Endothelial cell (in vitro differentiated cells): Measurements from ENCODE around the gene PRRC2B. TPM values are rescaled to one million over a fixed set of nuclear protein-coding genes. Genes with fewer than 3 reads are reported as not detected.

Source experiments
- DNase-seq: peaks from one replicate; pipeline ENCODE4 v3.0.0; 2021; ENCODE audit warnings: low spot score
- H3K27ac Mint-ChIP-seq: one replicate; pipeline ENCODE4 v1.8.0; 2021; ENCODE audit warnings: mixed read lengths, inconsistent platforms; ENCODE audit not compliant: unreplicated experiment
- H3K27me3 Mint-ChIP-seq: one replicate; pipeline ENCODE4 v1.8.0; 2021; ENCODE audit warnings: mild to moderate bottlenecking, moderate library complexity, mixed read lengths, inconsistent platforms; ENCODE audit not compliant: unreplicated experiment
- H3K36me3 Mint-ChIP-seq: one replicate; pipeline ENCODE4 v1.8.0; 2021; ENCODE audit warnings: mild to moderate bottlenecking, low read depth, mixed read lengths, inconsistent platforms; ENCODE audit not compliant: unreplicated experiment
- H3K4me1 Mint-ChIP-seq: one replicate; pipeline ENCODE4 v1.8.0; 2021; ENCODE audit warnings: mild to moderate bottlenecking, mixed read lengths, inconsistent platforms; ENCODE audit not compliant: unreplicated experiment
- H3K4me3 Mint-ChIP-seq: one replicate; pipeline ENCODE4 v1.8.0; 2021; ENCODE audit warnings: mild to moderate bottlenecking, mixed read lengths, inconsistent platforms; ENCODE audit not compliant: unreplicated experiment
- H3K9me3 Mint-ChIP-seq: one replicate; pipeline ENCODE4 v1.8.0; 2021; ENCODE audit warnings: mixed read lengths, inconsistent platforms; ENCODE audit not compliant: unreplicated experiment
- total RNA-seq: library from RNA; stranded (reverse); fragmentation: NEBNext Ultra II Directional; extraction: Animal tissue kit (Norgen Biotek cat#: 25700); gene quantifications from one replicate; pipeline ENCODE4 v1.2.1, GENCODE V29; 2021; ENCODE audit not compliant: unreplicated experiment
- TF ChIP-seq, protein P1 (sequence below): fragments of 200-600 bp; sonication (generic); IDR thresholded peaks from one replicate; pipeline ENCODE4 v1.5.0; 2021; ENCODE audit warnings: antibody characterized with exemption; ENCODE audit not compliant: unreplicated experiment

PRRC2B gene
- total RNA-seq, 1 donor from 2014 or later, result 350 TPM

GRCh38 chr9:131478421-131478868, 84.6 kb downstream of the PRRC2B start:
- peak; percentile 71 for DNase-seq
- Mint-ChIP-seq H3K9me3 (no peaks in the 10 kb centered on the region), H3K4me3 (no peak overlapping the region), H3K36me3 (peaks cover 59% of the 10 kb centered on the region), H3K4me1 (no peaks in the 10 kb centered on the region), H3K27ac (peak overlapping the region; percentile 70), H3K27me3 (peaks cover 28% of the 10 kb centered on the region)
- TF ChIP-seq, protein P1, sequence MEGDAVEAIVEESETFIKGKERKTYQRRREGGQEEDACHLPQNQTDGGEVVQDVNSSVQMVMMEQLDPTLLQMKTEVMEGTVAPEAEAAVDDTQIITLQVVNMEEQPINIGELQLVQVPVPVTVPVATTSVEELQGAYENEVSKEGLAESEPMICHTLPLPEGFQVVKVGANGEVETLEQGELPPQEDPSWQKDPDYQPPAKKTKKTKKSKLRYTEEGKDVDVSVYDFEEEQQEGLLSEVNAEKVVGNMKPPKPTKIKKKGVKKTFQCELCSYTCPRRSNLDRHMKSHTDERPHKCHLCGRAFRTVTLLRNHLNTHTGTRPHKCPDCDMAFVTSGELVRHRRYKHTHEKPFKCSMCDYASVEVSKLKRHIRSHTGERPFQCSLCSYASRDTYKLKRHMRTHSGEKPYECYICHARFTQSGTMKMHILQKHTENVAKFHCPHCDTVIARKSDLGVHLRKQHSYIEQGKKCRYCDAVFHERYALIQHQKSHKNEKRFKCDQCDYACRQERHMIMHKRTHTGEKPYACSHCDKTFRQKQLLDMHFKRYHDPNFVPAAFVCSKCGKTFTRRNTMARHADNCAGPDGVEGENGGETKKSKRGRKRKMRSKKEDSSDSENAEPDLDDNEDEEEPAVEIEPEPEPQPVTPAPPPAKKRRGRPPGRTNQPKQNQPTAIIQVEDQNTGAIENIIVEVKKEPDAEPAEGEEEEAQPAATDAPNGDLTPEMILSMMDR, result peak; percentile 56

DNA sequence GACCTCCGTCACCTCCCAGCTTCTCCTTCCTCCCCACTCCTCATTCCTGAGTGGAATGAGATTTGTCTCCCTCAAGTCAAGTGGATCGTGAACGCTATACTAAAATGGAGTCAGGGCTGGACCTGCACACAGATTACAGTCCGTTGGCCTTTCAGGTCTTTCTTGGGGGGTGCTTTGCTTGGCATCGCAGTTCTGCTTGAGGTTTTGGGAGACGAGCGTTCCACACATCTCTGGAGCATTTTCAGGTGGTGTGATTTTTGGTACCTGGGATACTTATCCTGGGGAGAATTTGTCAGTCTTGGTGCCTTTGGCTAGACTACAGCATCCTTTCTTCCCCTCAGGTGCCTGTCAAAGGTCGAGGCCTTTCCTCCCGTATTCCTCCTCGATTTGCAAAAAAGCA, 85.0 kb downstream of the PRRC2B start:
- no peaks in the 10 kb centered on the region for H3K4me1 Mint-ChIP-seq
- TF ChIP-seq, protein P1, result no peak
- peak overlapping the region; percentile 56 for H3K4me3 Mint-ChIP-seq
- no peak for DNase-seq
- H3K27me3 Mint-ChIP-seq, result peaks cover 28% of the 10 kb centered on the region
- H3K27ac Mint-ChIP-seq, result peak overlapping the region; percentile 6
- H3K9me3 Mint-ChIP-seq, result no peaks in the 10 kb centered on the region
- H3K36me3 Mint-ChIP-seq, result peaks cover 56% of the 10 kb centered on the region

DNA sequence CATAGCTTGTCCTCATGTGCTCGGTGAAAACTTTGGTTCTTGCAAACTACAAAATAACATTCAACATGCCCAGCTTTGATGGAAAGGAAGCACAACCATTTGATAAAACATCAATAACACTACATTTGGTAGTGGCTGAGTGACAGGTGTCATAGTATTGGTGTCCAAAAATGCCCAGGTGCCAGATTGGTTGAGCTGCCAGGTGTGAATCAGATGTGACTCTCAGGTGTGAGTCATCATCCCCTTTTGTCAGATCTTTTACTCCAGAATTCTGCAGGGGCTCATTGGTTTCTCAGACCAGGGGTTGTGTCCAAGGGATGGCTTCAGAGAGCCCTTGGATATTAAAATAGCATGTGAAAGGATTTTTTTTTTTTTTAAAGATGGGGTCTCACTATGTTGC, 86.4 kb downstream of the PRRC2B start:
- no peak for DNase-seq
- TF ChIP-seq, protein P1, result no peak
- H3K9me3 Mint-ChIP-seq, result no peaks in the 10 kb centered on the region
- peaks cover 28% of the 10 kb centered on the region for H3K27me3 Mint-ChIP-seq
- H3K4me3 Mint-ChIP-seq, result no peak overlapping the region
- H3K27ac Mint-ChIP-seq, result no peak overlapping the region
- no peaks in the 10 kb centered on the region for H3K4me1 Mint-ChIP-seq
- peaks cover 55% of the 10 kb centered on the region for H3K36me3 Mint-ChIP-seq

GRCh38 chr9:131481441-131482342, 87.8 kb downstream of the PRRC2B start:
- no peaks in the 10 kb centered on the region for H3K9me3 Mint-ChIP-seq
- peak overlapping the region; percentile 85 for H3K4me3 Mint-ChIP-seq
- no peak for DNase-seq
- TF ChIP-seq, protein P1, result no peak
- H3K27ac Mint-ChIP-seq, result peak overlapping the region; percentile 73
- peaks cover 62% of the 10 kb centered on the region for H3K36me3 Mint-ChIP-seq
- no peaks in the 10 kb centered on the region for H3K4me1 Mint-ChIP-seq
- H3K27me3 Mint-ChIP-seq, result peaks cover 24% of the 10 kb centered on the region
